Mesenchymal stem cell (in vitro differentiated cells and primary cell): ENCODE data around the gene ITGB7.

ENCODE experiments used
- DNase-seq: peaks from one replicate; pipeline ENCODE4 v3.0.0-alpha.2; 2013
- H2AFZ ChIP-seq: one replicate; pipeline ENCODE4 v1.6.1; 2013; ENCODE audit warnings: low read depth, mild to moderate bottlenecking, control low read depth, inconsistent platforms, low read length, moderate library complexity
- H2AK5ac ChIP-seq: 2 replicates; pipeline ENCODE4 v1.6.1; 2013; ENCODE audit warnings: low read length, moderate library complexity, mild to moderate bottlenecking, inconsistent platforms; ENCODE audit not compliant: severe bottlenecking
- H2BK120ac ChIP-seq: one replicate; pipeline ENCODE4 v1.6.1; 2013; ENCODE audit warnings: low read depth, mild to moderate bottlenecking, inconsistent platforms, low read length, moderate library complexity
- H2BK12ac ChIP-seq, 2 experiments: one replicate each; pipeline ENCODE4 v1.6.1; 2013; ENCODE audit warnings: inconsistent platforms in 2 of 2, low read length in 2 of 2, mild to moderate bottlenecking in 2 of 2, moderate library complexity in 2 of 2, control low read depth in 1 of 2
- H2BK15ac ChIP-seq: one replicate; pipeline ENCODE4 v1.6.1; 2013; ENCODE audit warnings: mild to moderate bottlenecking, low read depth, inconsistent platforms; ENCODE audit not compliant: poor library complexity, severe bottlenecking
- H2BK5ac ChIP-seq: 2 replicates; pipeline ENCODE4 v1.6.1; 2013; ENCODE audit warnings: low read depth, mild to moderate bottlenecking, low read length, control low read depth, inconsistent platforms; ENCODE audit not compliant: poor library complexity, severe bottlenecking
- H3K14ac ChIP-seq, 2 experiments: one replicate each; pipeline ENCODE4 v1.6.1; 2013; ENCODE audit warnings: inconsistent platforms in 2 of 2, low read length in 2 of 2, control low read depth in 1 of 2, mild to moderate bottlenecking in 1 of 2, moderate library complexity in 1 of 2
- H3K18ac ChIP-seq, 2 experiments: one replicate each; pipeline ENCODE4 v1.6.1; 2013; ENCODE audit warnings: inconsistent platforms in 2 of 2, low read length in 2 of 2, control low read depth in 1 of 2, low read depth in 1 of 2, mild to moderate bottlenecking in 1 of 2
- H3K23ac ChIP-seq, 2 experiments: one replicate each; pipeline ENCODE4 v1.6.1; 2013; ENCODE audit warnings: inconsistent platforms in 2 of 2, low read length in 2 of 2, mild to moderate bottlenecking in 2 of 2, moderate library complexity in 2 of 2, control low read depth in 1 of 2
- H3K27ac ChIP-seq: 2 replicates; pipeline ENCODE4 v1.5.1; 2013; ENCODE audit warnings: mild to moderate bottlenecking, moderate library complexity, low read length, control low read depth, inconsistent platforms; ENCODE audit not compliant: poor library complexity, severe bottlenecking
- H3K27me3 ChIP-seq, 2 experiments: 2 replicates each; pipeline versions ENCODE4 v1.6.1 to v1.7.0; 2013; ENCODE audit warnings: low read length in 2 of 2, mild to moderate bottlenecking in 2 of 2, moderate library complexity in 2 of 2, control low read depth in 1 of 2, inconsistent platforms in 1 of 2; ENCODE audit not compliant: control insufficient read depth in 1 of 2, insufficient read depth in 1 of 2
- H3K36me3 ChIP-seq, 2 experiments: 2 replicates each; pipeline versions ENCODE4 v1.6.1 to v1.7.0; 2013; ENCODE audit warnings: low read length in 2 of 2, control low read depth in 1 of 2, inconsistent platforms in 1 of 2, low read depth in 1 of 2, mild to moderate bottlenecking in 1 of 2; ENCODE audit not compliant: insufficient read depth in 2 of 2, control insufficient read depth in 1 of 2
- H3K4ac ChIP-seq, 2 experiments: one replicate each; pipeline ENCODE4 v1.6.1; 2013; ENCODE audit warnings: inconsistent platforms in 2 of 2, low read length in 2 of 2, mild to moderate bottlenecking in 2 of 2, moderate library complexity in 2 of 2, control low read depth in 1 of 2, low read depth in 1 of 2
- H3K4me1 ChIP-seq: 2 replicates; pipeline ENCODE4 v1.6.1; 2013; ENCODE audit warnings: low read depth, low read length, control low read depth; ENCODE audit not compliant: control insufficient read depth, insufficient read depth
- H3K4me2 ChIP-seq: 2 replicates; pipeline ENCODE4 v1.6.1; 2013; ENCODE audit warnings: low read length, mild to moderate bottlenecking, inconsistent platforms; ENCODE audit not compliant: poor library complexity, severe bottlenecking
- H3K4me3 ChIP-seq, 2 experiments: 2 replicates each; pipeline versions ENCODE4 v1.5.1 to v1.7.0; 2013; ENCODE audit warnings: low read length in 2 of 2, mild to moderate bottlenecking in 2 of 2, control low read depth in 1 of 2, low read depth in 1 of 2; ENCODE audit not compliant: insufficient read depth in 1 of 2
- H3K79me1 ChIP-seq: replicated peaks from 2 replicates; pipeline ENCODE4 v1.6.1; 2013; ENCODE audit warnings: mild to moderate bottlenecking, control low read depth, low read length, inconsistent platforms; ENCODE audit not compliant: poor library complexity, severe bottlenecking
- H3K9ac ChIP-seq: 2 replicates; pipeline ENCODE4 v1.7.0; 2013; ENCODE audit warnings: mild to moderate bottlenecking, low read length, moderate library complexity
- H3K9me3 ChIP-seq: 2 replicates; pipeline ENCODE4 v1.7.0; 2013; ENCODE audit warnings: mild to moderate bottlenecking, low read length; ENCODE audit not compliant: control insufficient read depth
- H4K8ac ChIP-seq: one replicate; pipeline ENCODE4 v1.6.1; 2013; ENCODE audit warnings: inconsistent platforms, mild to moderate bottlenecking, low read length, moderate library complexity
- H4K91ac ChIP-seq: one replicate; pipeline ENCODE4 v1.6.1; 2013; ENCODE audit warnings: mild to moderate bottlenecking, low read length, inconsistent platforms
- WGBS: methylation state at CpG from one replicate; pipeline ENCODE4 v1.1.7; 2013; ENCODE audit warnings: mixed read lengths; 5-methylcytosine and 5-hydroxymethylcytosine counted together

The ITGB7 gene

GRCh38 chr12:53224061-53224896, 17.2 kb upstream of the ITGB7 start:
- no peaks in the 10 kb centered on the region for H3K9me3 ChIP-seq
- no peaks in the 10 kb centered on the region for H3K79me1 ChIP-seq
- H2BK5ac ChIP-seq = no peak overlapping the region
- peak overlapping the region; percentile 76 for H3K9ac ChIP-seq
- peak overlapping the region; percentile 79 for H4K8ac ChIP-seq
- H3K27me3 ChIP-seq = no peaks in the 10 kb centered on the region
- H3K4me2 ChIP-seq = no peak overlapping the region
- H3K23ac ChIP-seq = peak overlapping the region in 1 of 2 experiments; percentile 5
- H4K91ac ChIP-seq = peak overlapping the region; percentile 84
- peak overlapping the region; percentile 86 to 95 for H2BK12ac ChIP-seq
- no peak overlapping the region for H2BK120ac ChIP-seq
- peak overlapping the region; percentile 86 to 88 for H3K18ac ChIP-seq
- WGBS = 58% methylated on average over 11 of the region's 11 CpGs
- peaks cover 25% of the 10 kb centered on the region for H3K4me1 ChIP-seq
- no peak overlapping the region for H3K27ac ChIP-seq
- no peak overlapping the region for H3K4me3 ChIP-seq
- H3K36me3 ChIP-seq = peaks cover 13% of the 10 kb centered on the region in 2 experiments
- peak overlapping the region in 1 of 2 experiments; percentile 80 for H3K14ac ChIP-seq
- H2AFZ ChIP-seq = peak overlapping the region; percentile 1
- DNase-seq = peak; percentile 36
- peak overlapping the region in 1 of 2 experiments; percentile 94 for H3K4ac ChIP-seq
- peak overlapping the region; percentile 34 for H2AK5ac ChIP-seq
- peak overlapping the region; percentile 17 for H2BK15ac ChIP-seq

DNA sequence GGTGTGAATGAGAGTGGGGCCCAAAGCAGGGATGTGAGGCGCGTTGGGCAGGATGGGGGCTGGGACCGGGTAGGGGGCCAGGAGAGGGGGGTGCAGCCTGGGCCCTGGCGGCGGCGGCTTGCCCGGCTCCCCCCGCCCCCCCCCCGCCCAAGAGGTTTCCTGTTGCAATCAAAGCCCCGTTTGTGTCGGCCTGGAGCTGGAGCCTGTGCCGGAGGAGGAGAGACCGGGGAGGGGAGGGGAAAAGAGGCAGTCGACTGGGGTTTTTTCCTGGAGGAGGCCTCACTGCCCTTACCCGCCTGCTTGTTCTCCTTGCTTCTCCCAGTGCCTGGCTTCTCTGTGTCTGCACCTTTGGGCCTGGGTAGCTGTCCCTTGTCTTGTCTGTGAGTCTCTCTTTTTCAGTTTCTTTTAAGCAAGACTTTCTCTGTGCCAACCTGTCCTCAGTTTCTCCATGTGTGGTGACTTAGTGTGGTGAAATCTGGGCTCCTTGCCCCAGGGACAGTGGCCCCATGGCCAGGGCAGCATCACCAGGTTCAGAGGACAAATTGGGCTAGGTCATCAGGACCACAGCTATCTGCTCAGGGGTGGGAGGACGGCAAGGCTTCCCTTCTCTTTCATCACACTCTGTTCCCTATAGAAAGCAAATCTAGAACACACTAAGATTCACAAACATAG, 16.5 kb upstream of the ITGB7 start:
- H3K9me3 ChIP-seq = no peaks in the 10 kb centered on the region
- peak overlapping the region; percentile 98 for H4K8ac ChIP-seq
- DNase-seq = peak; percentile 69
- no peak overlapping the region for H3K27ac ChIP-seq
- peak overlapping the region; percentile 78 for H2BK120ac ChIP-seq
- peak overlapping the region; percentile 86 to 92 for H3K18ac ChIP-seq
- peak overlapping the region; percentile 1 for H2AFZ ChIP-seq
- WGBS = 14% methylated on average over 8 of the region's 16 CpGs
- peak overlapping the region; percentile 91 for H2BK15ac ChIP-seq
- peak overlapping the region in 1 of 2 experiments; percentile 80 for H3K14ac ChIP-seq
- H2BK5ac ChIP-seq = no peak overlapping the region
- H3K9ac ChIP-seq = peak overlapping the region; percentile 76
- peak overlapping the region; percentile 7 for H3K4me2 ChIP-seq
- peak overlapping the region; percentile 84 for H4K91ac ChIP-seq
- peak overlapping the region; percentile 60 for H2AK5ac ChIP-seq
- peak overlapping the region in 1 of 2 experiments; percentile 44 for H3K4me3 ChIP-seq
- H3K79me1 ChIP-seq = no peaks in the 10 kb centered on the region
- peaks cover 13% of the 10 kb centered on the region in 2 experiments for H3K36me3 ChIP-seq
- no peaks in the 10 kb centered on the region for H3K27me3 ChIP-seq
- H2BK12ac ChIP-seq = peak overlapping the region; percentile 95 to 96
- peak overlapping the region; percentile 39 to 94 for H3K4ac ChIP-seq
- H3K4me1 ChIP-seq = peaks cover 31% of the 10 kb centered on the region
- H3K23ac ChIP-seq = peak overlapping the region in 1 of 2 experiments; percentile 17

GRCh38 chr12:53222806-53223261, 15.8 kb upstream of the ITGB7 start:
- Histone ChIP-seq H2BK5ac (no peak overlapping the region), H3K9me3 (no peaks in the 10 kb centered on the region), H3K18ac (peak overlapping the region; percentile 86 to 92), H3K4ac (peak overlapping the region; percentile 82 to 87), H4K91ac (peak overlapping the region; percentile 95), H3K27me3 (no peaks in the 10 kb centered on the region), H3K79me1 (no peaks in the 10 kb centered on the region), H4K8ac (peak overlapping the region; percentile 98), H2BK12ac (peak overlapping the region; percentile 96 to 97), H3K4me2 (peak overlapping the region; percentile 5), H3K23ac (no peak overlapping the region), H3K27ac (peak overlapping the region; percentile 17), H2AFZ (peak overlapping the region; percentile 32), H3K4me3 (no peak overlapping the region), H3K9ac (peak overlapping the region; percentile 44), H2BK120ac (peak overlapping the region; percentile 78), H3K36me3 (peaks cover 8 to 13% of the 10 kb centered on the region in 2 experiments), H2AK5ac (peak overlapping the region; percentile 86), H3K4me1 (peaks cover 34% of the 10 kb centered on the region), H2BK15ac (peak overlapping the region; percentile 89), H3K14ac (no peak overlapping the region)
- DNase-seq = no peak
- WGBS = 34% methylated on average over 4 of the region's 4 CpGs
